DOHH2 (cell line): ENCODE results near the gene CLIC6.

ENCODE experiments used
- EZH2phosphoT487 ChIP-seq: fragments of 200-600 bp; sonication (generic); IDR thresholded peaks from 2 replicates; pipeline ENCODE4 v1.6.1; 2017; ENCODE audit warnings: borderline replicate concordance, mild to moderate bottlenecking, antibody characterized with exemption, low read length, moderate library complexity, mixed read lengths
- TF ChIP-seq, protein P1 (sequence below): fragments of 200-600 bp; sonication (generic); IDR thresholded peaks from one replicate; pipeline ENCODE4 v1.5.1; 2014; ENCODE audit warnings: antibody characterized with exemption, mild to moderate bottlenecking, low read depth, low read length; ENCODE audit not compliant: poor library complexity, severe bottlenecking

GRCh38 chr21:34764715-34765284 lies 96.0 kb downstream of the CLIC6 start:
- TF ChIP-seq, protein P1, sequence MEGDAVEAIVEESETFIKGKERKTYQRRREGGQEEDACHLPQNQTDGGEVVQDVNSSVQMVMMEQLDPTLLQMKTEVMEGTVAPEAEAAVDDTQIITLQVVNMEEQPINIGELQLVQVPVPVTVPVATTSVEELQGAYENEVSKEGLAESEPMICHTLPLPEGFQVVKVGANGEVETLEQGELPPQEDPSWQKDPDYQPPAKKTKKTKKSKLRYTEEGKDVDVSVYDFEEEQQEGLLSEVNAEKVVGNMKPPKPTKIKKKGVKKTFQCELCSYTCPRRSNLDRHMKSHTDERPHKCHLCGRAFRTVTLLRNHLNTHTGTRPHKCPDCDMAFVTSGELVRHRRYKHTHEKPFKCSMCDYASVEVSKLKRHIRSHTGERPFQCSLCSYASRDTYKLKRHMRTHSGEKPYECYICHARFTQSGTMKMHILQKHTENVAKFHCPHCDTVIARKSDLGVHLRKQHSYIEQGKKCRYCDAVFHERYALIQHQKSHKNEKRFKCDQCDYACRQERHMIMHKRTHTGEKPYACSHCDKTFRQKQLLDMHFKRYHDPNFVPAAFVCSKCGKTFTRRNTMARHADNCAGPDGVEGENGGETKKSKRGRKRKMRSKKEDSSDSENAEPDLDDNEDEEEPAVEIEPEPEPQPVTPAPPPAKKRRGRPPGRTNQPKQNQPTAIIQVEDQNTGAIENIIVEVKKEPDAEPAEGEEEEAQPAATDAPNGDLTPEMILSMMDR = no peak
- no peak for TF ChIP-seq EZH2phosphoT487
